ENCODE measurements around the gene FAM221A.
"Not testable (repeated sequence)": the region's sequence is repeated elsewhere in the genome, so short reads cannot be mapped to it uniquely, and the experiment has no call there.

Gene FAM221A

DNA sequence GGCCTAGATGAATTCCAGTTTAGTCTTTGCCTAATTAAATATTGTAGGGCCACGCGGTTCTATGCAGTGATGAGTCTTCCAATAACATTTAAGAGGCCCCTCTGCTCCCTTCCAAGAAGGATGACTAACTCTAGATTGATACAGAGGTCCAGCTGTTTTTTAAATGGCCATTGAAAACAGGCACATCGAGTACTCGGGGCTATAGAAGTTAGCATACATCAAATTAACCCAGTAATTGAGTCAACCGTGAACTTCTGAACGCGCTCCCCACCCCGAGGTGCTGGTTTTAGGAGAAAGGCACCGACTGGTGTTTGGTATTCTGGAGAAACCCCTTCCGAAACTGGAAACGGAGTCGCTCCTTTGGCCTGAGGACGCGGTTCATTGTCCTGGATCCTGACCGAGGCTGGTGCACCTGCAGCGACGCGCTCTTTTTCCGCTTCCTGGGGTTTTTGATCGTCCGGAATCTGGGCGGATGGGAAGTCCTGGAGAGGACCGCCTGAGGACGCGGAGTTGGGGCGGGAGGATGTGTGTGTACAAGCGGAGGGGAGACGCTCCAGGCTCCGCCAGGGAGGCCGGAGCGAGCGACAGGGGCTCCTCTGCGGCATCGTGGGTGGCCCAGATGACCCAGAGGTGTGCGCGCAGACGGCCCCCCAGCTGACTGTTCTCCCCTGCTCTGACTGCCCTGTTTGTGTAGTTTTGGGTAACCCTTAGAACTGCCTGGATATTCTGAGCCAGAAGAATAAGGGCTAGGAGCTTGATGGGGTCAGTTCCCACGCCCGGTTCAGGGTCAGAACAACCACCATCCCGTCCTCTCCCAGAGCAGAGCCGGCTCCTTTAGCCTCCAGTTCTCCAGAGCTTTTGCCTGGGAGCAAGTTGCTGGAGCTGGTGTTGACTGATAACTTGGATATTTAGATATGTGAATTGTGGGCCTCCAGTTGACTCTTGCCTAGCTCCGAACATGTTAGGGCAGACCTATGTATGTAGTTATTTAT, 711 bp downstream of the FAM221A start:
- peak overlapping the region; percentile 75 for H3K9ac ChIP-seq (ENCODE audit: low read depth, low read length)
- 0 out of 2 replicates have a peak, but pooled peaks cover 3% of the 10 kb centered on the region for H4K20me1 ChIP-seq (ENCODE audit: insufficient read depth, low read length)
- peaks cover 18% of the 10 kb centered on the region for H3K4me1 ChIP-seq (ENCODE audit: insufficient read depth, low read length)
- peak overlapping the region; percentile 80 for H2AFZ ChIP-seq (ENCODE audit: low read depth, low read length)
- H3K27me3 ChIP-seq (ENCODE audit: insufficient read depth, low read length, poor library complexity), result no peaks in the 10 kb centered on the region
- peak overlapping the region; percentile 78 for H3K4me2 ChIP-seq (ENCODE audit: insufficient read depth, low read length)
- H3K4me3 ChIP-seq (ENCODE audit: low read depth in 1 of 2, low read length in 2 of 2), result peak overlapping the region; percentile 37 to 79
- TF ChIP-seq, protein P1, sequence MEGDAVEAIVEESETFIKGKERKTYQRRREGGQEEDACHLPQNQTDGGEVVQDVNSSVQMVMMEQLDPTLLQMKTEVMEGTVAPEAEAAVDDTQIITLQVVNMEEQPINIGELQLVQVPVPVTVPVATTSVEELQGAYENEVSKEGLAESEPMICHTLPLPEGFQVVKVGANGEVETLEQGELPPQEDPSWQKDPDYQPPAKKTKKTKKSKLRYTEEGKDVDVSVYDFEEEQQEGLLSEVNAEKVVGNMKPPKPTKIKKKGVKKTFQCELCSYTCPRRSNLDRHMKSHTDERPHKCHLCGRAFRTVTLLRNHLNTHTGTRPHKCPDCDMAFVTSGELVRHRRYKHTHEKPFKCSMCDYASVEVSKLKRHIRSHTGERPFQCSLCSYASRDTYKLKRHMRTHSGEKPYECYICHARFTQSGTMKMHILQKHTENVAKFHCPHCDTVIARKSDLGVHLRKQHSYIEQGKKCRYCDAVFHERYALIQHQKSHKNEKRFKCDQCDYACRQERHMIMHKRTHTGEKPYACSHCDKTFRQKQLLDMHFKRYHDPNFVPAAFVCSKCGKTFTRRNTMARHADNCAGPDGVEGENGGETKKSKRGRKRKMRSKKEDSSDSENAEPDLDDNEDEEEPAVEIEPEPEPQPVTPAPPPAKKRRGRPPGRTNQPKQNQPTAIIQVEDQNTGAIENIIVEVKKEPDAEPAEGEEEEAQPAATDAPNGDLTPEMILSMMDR (IDR thresholded peaks at IDR 0.05; ENCODE audit: borderline replicate concordance, extremely low read depth, low read length, poor library complexity, severe bottlenecking), result no peak
- H3K9me3 ChIP-seq (ENCODE audit: insufficient read depth, low read length, severe bottlenecking), result no peaks in the 10 kb centered on the region
- ATAC-seq (ENCODE audit: insufficient read depth, low read depth), result peak; percentile 72
- peak overlapping the region; percentile 81 for H3K27ac ChIP-seq (ENCODE audit: low read length)
- DNase-seq, result peak; percentile 70
- H3K36me3 ChIP-seq (ENCODE audit: insufficient read depth, low read length), result no peaks in the 10 kb centered on the region; the same call in 1 of the 2 replicates
- peaks cover 35% of the 10 kb centered on the region for H3K79me2 ChIP-seq (ENCODE audit: insufficient read depth, low read length)

DNA sequence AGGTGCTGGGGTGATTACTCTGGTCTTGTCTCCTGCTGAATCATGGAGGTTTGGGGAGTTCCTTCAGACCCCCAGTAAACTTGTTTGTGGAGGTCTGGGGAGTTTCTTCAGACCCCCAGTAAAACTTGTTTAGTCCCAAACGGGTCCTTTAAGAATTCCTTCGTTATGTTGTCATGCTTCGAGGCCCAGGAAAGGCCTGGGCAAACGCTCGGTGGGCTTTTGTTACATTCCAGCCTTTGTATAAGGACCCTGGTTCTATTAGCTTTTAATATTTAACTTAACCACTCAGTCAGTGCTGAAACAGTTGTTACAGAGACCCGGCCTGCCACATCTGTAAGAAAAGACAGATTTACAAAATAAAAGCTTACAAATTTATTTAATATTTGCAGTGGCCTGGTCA, 4.0 kb downstream of the FAM221A start:
- not testable (repeated sequence) for H3K4me3 ChIP-seq (ENCODE audit: low read depth in 1 of 2, low read length in 2 of 2)

DNA sequence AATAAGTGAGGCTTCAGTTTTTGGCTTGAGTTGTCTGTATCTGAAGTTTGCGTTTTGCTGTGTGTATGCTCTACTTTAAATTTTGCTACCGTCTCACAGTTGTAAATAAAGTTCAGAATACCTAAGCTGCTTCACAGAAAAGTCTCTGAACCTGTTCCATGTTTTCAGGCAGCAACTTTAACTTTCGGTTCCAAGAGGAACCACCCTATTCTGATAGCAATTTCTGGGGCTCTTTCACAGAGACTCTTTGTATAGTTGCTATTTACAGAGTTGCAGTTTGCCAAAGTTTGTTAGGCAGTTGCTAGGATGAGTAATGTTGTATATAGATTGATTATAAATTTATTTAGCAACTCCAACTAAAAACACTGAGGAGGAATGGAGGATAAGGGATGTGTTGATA, 5.7 kb downstream of the FAM221A start:
- Histone ChIP-seq H3K4me2 (ENCODE audit: insufficient read depth, low read length) (no peak overlapping the region), H3K27ac (ENCODE audit: low read length) (no peak overlapping the region), H3K4me1 (ENCODE audit: insufficient read depth, low read length) (peaks cover 11% of the 10 kb centered on the region; the same call in 1 of the 2 replicates), H3K36me3 (ENCODE audit: insufficient read depth, low read length) (peaks cover 6% of the 10 kb centered on the region; the same call in 1 of the 2 replicates), H3K9me3 (ENCODE audit: insufficient read depth, low read length, severe bottlenecking) (no peaks in the 10 kb centered on the region), H3K9ac (ENCODE audit: low read depth, low read length) (no peak overlapping the region), H3K79me2 (ENCODE audit: insufficient read depth, low read length) (peaks cover 40% of the 10 kb centered on the region), H3K27me3 (ENCODE audit: insufficient read depth, low read length, poor library complexity) (no peaks in the 10 kb centered on the region), H4K20me1 (ENCODE audit: insufficient read depth, low read length) (0 out of 2 replicates have a peak, but pooled peaks cover 3% of the 10 kb centered on the region), H3K4me3 (ENCODE audit: low read depth in 1 of 2, low read length in 2 of 2) (no peak overlapping the region), H2AFZ (ENCODE audit: low read depth, low read length) (no peak overlapping the region)
- ATAC-seq (ENCODE audit: insufficient read depth, low read depth) (no peak), DNase-seq (no peak)
- TF ChIP-seq, protein P1 (IDR thresholded peaks at IDR 0.05; ENCODE audit: borderline replicate concordance, extremely low read depth, low read length, poor library complexity, severe bottlenecking), result no peak
- TF ChIP-seq EZH2 (IDR thresholded peaks at IDR 0.05; ENCODE audit: borderline replicate concordance, low read depth, low read length, severe bottlenecking), result no peak

More for the DNA sequence above, 4.0 kb downstream of the FAM221A start:
- not testable (repeated sequence) for H3K27me3 ChIP-seq (ENCODE audit: insufficient read depth, low read length, poor library complexity); H3K36me3 ChIP-seq (ENCODE audit: insufficient read depth, low read length); DNase-seq; H3K9ac ChIP-seq (ENCODE audit: low read depth, low read length); H3K9me3 ChIP-seq (ENCODE audit: insufficient read depth, low read length, severe bottlenecking); ATAC-seq (ENCODE audit: insufficient read depth, low read depth); H4K20me1 ChIP-seq (ENCODE audit: insufficient read depth, low read length); H2AFZ ChIP-seq (ENCODE audit: low read depth, low read length); H3K27ac ChIP-seq (ENCODE audit: low read length); H3K4me2 ChIP-seq (ENCODE audit: insufficient read depth, low read length)
- Histone ChIP-seq H3K4me1 (ENCODE audit: insufficient read depth, low read length) (peaks cover 18% of the 10 kb centered on the region), H3K79me2 (ENCODE audit: insufficient read depth, low read length) (peaks cover 47% of the 10 kb centered on the region)

DNA sequence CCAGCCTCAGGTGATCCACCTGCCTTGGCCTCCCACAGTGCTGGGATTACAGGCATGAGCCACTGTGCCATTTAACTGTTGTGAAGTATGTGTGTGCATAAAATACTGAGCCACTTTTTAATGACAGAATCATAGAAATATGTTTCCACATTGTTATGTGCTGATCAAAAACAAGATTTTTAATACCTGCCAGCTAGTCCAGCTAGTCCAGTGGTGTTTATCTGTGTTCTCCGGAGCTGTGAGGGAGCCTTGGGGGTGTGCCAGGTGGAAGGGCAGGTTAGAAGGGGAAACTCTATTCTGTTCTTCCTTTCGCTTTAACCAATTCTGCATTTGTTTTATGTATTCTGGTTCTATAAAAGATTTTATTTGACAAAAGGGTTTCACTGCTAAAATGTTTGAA, 7.0 kb downstream of the FAM221A start:
- Histone ChIP-seq H3K4me2 (ENCODE audit: insufficient read depth, low read length) (no peak overlapping the region), H3K36me3 (ENCODE audit: insufficient read depth, low read length) (peaks cover 12% of the 10 kb centered on the region; the same call in 1 of the 2 replicates)
- no peak for ATAC-seq (ENCODE audit: insufficient read depth, low read depth)

More for the DNA sequence above, 7.0 kb downstream of the FAM221A start:
- Histone ChIP-seq H3K79me2 (ENCODE audit: insufficient read depth, low read length) (peaks cover 27% of the 10 kb centered on the region), H3K27me3 (ENCODE audit: insufficient read depth, low read length, poor library complexity) (no peaks in the 10 kb centered on the region), H4K20me1 (ENCODE audit: insufficient read depth, low read length) (no peaks in the 10 kb centered on the region), H2AFZ (ENCODE audit: low read depth, low read length) (no peak overlapping the region), H3K9me3 (ENCODE audit: insufficient read depth, low read length, severe bottlenecking) (no peaks in the 10 kb centered on the region), H3K9ac (ENCODE audit: low read depth, low read length) (no peak overlapping the region), H3K27ac (ENCODE audit: low read length) (no peak overlapping the region), H3K4me1 (ENCODE audit: insufficient read depth, low read length) (no peaks in the 10 kb centered on the region), H3K4me3 (ENCODE audit: low read depth in 1 of 2, low read length in 2 of 2) (no peak overlapping the region)
- no peak for TF ChIP-seq EZH2 (IDR thresholded peaks at IDR 0.05; ENCODE audit: borderline replicate concordance, low read depth, low read length, severe bottlenecking)
- TF ChIP-seq, protein P1 (IDR thresholded peaks at IDR 0.05; ENCODE audit: borderline replicate concordance, extremely low read depth, low read length, poor library complexity, severe bottlenecking), result no peak
- no peak for DNase-seq

All from DND-41 (cell line).